HG02884 (cell line): ENCODE measurements around the gene SHMT1.
"Not testable (repeated sequence)": the region's sequence is repeated elsewhere in the genome, so short reads cannot be mapped to it uniquely, and the experiment has no call there.

Experiments
- ATAC-seq: cut with Tn5 transposase; IDR thresholded peaks from one replicate; pipeline ENCODE4 v1.9.1; 2021; ENCODE audit warnings: mild to moderate bottlenecking, moderate library complexity; ENCODE audit not compliant: unreplicated experiment

Gene SHMT1

GRCh38 chr17:18363101-18364049 is at the start of gene SHMT1:
SHMT1 (minus strand) TSS chr17:18363550; CDS start chr17:18355981, 7,569 bp downstream.
- ATAC-seq, result peak; percentile 99

DNA sequence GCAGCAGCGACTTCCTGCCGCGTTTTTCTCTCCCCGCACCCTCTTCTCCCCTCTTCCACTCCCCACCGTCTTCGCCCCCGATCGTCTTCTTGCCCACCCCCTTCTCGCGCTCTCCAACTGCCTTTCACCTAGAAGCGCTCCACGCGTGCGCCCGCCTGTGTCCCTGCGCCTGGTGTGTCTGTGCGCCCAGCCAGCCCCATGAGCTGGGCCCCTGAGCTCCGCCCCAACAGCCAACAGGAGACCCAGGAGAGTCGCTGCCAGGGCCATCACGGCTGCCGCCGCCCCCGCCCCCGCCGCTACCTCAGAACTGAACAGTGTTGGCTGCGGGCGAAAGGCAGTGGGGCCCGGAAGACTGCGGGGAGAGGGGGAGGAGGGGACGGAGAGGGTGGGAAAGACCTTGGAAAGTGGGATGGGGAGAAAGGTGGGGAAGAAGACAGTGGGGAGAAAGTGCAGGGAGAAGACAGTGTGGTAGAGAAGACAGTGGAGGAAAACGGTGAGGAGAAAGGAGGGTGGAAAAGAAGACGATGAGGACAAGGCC is 48.7 kb upstream of the SHMT1 start:
- ATAC-seq, result peak; percentile 75

- not testable (repeated sequence) for ATAC-seq
Measured at GRCh38 chr17:18411377-18411864, 48.1 kb upstream of the SHMT1 start.

GRCh38 chr17:18410736-18411135 is 47.4 kb upstream of the SHMT1 start:
- ATAC-seq, result not testable (repeated sequence)

DNA sequence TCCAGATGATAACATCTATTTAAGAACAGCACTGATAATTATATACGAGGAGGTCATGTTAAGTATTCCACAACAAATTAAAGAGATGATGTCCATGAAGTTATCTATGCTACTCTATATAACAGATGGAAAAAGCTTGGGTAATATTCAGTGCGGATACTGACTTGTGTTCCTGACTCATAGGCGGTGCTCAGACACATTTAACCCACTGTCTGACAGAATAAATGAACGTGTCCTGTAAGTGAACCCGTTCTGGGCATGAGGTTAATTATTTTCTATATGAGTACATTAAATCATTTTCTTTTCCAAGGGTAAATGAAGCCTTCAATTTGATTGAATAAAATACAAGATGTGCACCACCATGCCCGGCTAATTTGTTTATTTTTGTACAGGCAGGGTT is 46.0 kb upstream of the SHMT1 start:
- not testable (repeated sequence) for ATAC-seq

- not testable (repeated sequence) for ATAC-seq
Measured at GRCh38 chr17:18408906-18409305, 45.6 kb upstream of the SHMT1 start.

DNA sequence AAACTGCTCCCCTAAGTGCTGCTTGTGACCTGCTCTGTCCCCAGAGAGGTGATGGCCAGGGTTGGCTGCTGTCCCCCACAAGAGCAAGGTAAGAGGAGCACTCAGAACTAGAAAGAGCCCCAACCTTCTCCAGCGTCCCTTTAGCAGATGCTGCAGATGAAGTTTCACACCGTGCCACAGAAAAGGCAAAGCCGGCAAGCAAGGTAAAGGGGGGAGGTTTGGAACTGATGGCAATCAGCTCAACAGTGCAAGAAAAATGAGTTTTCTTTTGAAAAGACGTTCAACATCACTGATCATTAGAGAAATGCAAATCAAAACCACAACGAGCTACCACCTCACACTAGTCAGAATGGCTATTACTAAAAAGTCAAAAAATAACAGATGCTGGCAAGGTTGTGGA is 40.3 kb upstream of the SHMT1 start:
- ATAC-seq, result peak; percentile 65

- not testable (repeated sequence) for ATAC-seq
Measured at GRCh38 chr17:18403166-18403565, 39.8 kb upstream of the SHMT1 start.

DNA sequence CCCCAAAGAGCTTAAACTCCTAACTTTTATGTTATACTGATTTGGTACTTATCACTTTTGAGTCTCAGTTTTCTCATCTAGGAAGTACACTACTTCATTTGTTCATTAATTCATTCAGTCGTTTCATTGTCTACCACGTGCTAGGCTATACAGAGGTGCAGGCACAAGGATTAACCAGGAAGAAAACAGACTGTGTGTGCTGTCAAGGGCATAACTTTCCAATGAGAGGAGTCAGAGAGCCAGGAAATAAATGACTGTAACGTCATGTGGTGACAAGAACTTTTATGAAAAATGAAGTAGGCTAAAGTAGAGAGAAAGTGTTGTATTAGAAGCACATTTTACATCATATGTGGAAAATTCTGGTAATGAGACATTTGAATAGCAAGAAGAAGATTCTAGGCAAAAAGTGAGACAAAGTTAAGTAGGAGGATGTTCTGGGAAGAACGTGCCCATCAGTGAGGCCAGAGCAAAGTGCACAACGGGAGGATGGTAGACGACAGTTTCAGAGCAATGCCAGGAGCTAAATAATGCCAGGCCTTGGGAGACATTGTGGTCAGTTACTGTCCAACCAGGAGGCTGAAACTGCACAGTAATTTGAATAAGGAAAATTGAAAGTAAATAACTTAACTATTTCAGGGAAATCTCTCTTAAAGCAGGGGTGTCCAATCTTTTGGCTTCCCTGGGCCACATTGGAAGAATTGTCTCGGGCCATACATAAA is 38.7 kb upstream of the SHMT1 start:
- not testable (repeated sequence) for ATAC-seq

DNA sequence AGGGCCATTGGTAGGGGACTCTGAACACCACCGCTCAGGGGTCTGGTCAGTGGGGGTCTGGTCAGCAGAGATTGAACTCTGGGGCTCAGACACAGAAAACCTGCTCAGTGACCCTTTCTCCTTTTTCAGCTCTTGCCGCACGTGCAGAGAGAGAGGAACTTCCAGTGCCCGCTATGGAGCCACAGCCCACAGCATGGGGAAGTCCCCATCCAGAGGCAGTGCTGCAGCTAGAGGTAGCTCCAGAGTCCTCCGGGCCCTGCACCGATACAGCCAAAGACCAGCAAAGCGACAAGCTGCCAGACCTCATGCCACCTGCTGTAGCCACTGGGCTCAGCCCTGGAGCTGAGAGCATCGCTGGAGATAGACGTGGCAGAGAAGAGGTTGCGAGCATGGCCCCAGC is 25.4 kb upstream of the SHMT1 start:
- ATAC-seq, result not testable (repeated sequence)

DNA sequence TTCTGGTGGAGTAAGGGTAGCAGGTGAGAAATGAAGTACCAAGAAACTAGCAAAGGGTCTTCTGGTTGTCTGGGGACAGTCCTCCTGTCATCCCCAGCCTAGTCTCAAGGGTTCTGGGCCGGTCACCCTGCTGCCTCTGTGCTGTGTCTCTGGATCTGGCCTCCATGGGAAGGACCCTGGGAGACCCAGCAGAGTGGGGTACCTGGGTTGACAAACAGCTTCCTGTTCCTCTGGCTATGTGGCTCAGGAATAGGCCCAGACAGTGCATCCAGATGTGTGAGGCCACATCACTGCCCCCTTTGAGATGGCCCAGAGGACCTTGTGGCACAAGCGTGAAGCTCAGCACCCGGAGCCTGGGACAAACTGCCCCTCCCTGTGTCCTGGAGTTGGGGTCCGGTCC is 24.9 kb upstream of the SHMT1 start:
- not testable (repeated sequence) for ATAC-seq

DNA sequence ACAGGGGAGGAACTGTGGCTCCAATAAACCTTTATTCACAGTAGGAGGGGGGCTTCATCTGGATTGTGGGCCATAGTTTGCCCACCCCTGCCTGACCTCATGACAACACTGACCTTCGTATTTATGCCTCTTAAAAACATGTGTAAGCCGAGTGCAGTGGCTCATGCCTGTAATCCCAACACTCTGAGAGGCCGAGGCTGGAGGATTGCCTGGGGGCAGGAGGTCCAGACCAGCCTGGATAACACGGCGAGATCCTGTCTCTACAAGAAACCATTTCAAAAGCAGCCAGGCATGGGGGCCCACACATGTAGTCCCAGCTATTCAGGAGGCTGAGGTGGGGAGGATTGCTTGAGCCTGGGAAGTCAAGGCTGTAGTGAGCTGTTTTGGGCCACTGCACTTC is 24.2 kb upstream of the SHMT1 start:
- not testable (repeated sequence) for ATAC-seq

- ATAC-seq, result not testable (repeated sequence)
Measured at GRCh38 chr17:18384271-18384670, 20.9 kb upstream of the SHMT1 start.

DNA sequence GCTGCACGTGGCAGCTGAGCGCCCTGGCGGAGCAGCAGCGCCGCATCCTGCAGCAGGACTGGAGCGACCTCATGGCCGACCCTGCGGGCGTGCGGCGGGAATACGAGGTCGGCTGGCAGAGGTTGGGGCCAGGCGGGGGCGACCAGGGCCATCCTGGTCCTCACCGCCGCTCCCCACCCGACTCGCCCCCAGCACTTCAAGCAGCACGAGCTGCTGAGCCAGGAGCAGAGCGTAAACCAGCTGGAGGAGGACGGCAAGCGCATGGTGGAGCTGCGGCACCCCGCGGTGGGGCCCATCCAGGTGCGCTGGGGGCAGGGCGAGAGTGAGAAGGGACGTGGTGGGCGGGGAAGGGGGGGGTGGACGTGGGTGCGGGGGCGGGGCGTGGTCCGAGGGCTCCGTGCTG is 19.7 kb upstream of the SHMT1 start:
- ATAC-seq, result not testable (repeated sequence)

- no peak for ATAC-seq
Measured at GRCh38 chr17:18382441-18383078, 19.2 kb upstream of the SHMT1 start.

DNA sequence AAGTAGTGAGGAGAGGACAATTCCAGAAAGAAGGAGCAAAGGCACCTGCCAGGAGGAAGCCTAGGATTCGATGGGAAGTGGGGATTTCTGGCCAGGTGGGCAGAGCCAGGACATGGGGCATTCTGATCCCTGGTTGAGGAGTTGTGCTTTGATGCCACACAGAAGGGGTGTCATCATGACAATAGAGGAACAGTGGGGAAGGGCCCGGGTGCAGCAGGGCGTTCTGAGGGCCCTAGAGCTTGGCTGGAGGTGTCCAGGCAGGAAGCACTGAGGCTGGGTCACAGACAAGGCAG is 18.5 kb upstream of the SHMT1 start:
- ATAC-seq, result no peak

- no peak for ATAC-seq
Measured at GRCh38 chr17:18381158-18381952, 18.0 kb upstream of the SHMT1 start.

GRCh38 chr17:18380471-18381157 is 17.3 kb upstream of the SHMT1 start:
- no peak for ATAC-seq

- ATAC-seq, result no peak
Measured at GRCh38 chr17:18379246-18380146, 16.1 kb upstream of the SHMT1 start.
